HEK293 (cell line): ENCODE data around the gene AK6.

Source experiments
- CTCF ChIA-PET: fragments of 350-600 bp; formaldehyde crosslinking; extraction: SDS; loops from one replicate; lab custom pipeline; 2021; ENCODE audit warnings: antibody characterized with exemption; lab: Yijun Ruan, JAX
- POLR2A ChIA-PET: fragments of 300-600 bp; formaldehyde crosslinking; extraction: SDS; loops from one replicate; lab custom pipeline; 2020; ENCODE audit warnings: antibody characterized with exemption, inconsistent platforms; lab: Yijun Ruan, JAX
- H3K27ac ChIP-seq: fragments of 200-500 bp; sonication (Bioruptor generic); 2 replicates; pipeline ENCODE4 v1.5.1; 2014; ENCODE audit warnings: low read depth, low read length, control low read depth, inconsistent platforms; ENCODE audit errors: extremely low read depth
- H3K36me3 ChIP-seq, 2 experiments: fragments of 200-500 bp in 1 of 2; sonication (Bioruptor generic) in 1 of 2; 1 replicate in 1 of 2; 2 replicates in 1 of 2; pipeline ENCODE4 v1.5.1; 2014 to 2017; ENCODE audit warnings: inconsistent platforms in 2 of 2, low read length in 2 of 2; ENCODE audit not compliant: control insufficient read depth in 2 of 2, insufficient read depth in 1 of 2
- H3K4me1 ChIP-seq: fragments of 200-500 bp; sonication (Bioruptor generic); 2 replicates; pipeline ENCODE4 v1.5.1; 2014; ENCODE audit warnings: mild to moderate bottlenecking, low read length, inconsistent platforms; ENCODE audit not compliant: control insufficient read depth, insufficient read depth
- H3K4me3 ChIP-seq: 2 replicates; pipeline ENCODE4 v1.5.1; 2011; ENCODE audit warnings: low read depth, mild to moderate bottlenecking, control low read depth, low read length, moderate library complexity
- H3K9me3 ChIP-seq: fragments of 200-500 bp; sonication (Bioruptor generic); 2 replicates; pipeline ENCODE4 v1.5.1; 2014; ENCODE audit warnings: low read depth, low read length, inconsistent platforms; ENCODE audit not compliant: control insufficient read depth, insufficient read depth
- BCL11A ChIP-seq: fragments of 450-650 bp; formaldehyde crosslinking; IDR thresholded peaks from 2 replicates; pipeline ENCODE4 v1.5.1; 2016; ENCODE audit warnings: low read depth, missing biosample characterization, missing genetic modification characterization
- EGR2 ChIP-seq: fragments of 450-650 bp; formaldehyde crosslinking; IDR thresholded peaks from 2 replicates; pipeline ENCODE4 v1.5.1; 2016; ENCODE audit warnings: low read depth, missing biosample characterization, missing genetic modification characterization
- FEZF1 ChIP-seq: fragments of 450-650 bp; formaldehyde crosslinking; IDR thresholded peaks from 2 replicates; pipeline ENCODE4 v1.5.1; 2016; ENCODE audit warnings: missing biosample characterization, missing genetic modification characterization
- GLIS2 ChIP-seq: fragments of 450-650 bp; formaldehyde crosslinking; IDR thresholded peaks from 2 replicates; pipeline ENCODE4 v1.5.1; 2016; ENCODE audit warnings: missing biosample characterization, missing genetic modification characterization
- SCRT1 ChIP-seq: fragments of 450-650 bp; formaldehyde crosslinking; IDR thresholded peaks from 2 replicates; pipeline ENCODE4 v1.5.1; 2016; ENCODE audit warnings: missing biosample characterization, missing genetic modification characterization, borderline replicate concordance
- SCRT2 ChIP-seq: fragments of 450-650 bp; formaldehyde crosslinking; IDR thresholded peaks from 2 replicates; pipeline ENCODE4 v1.5.1; 2016; ENCODE audit warnings: missing biosample characterization, missing genetic modification characterization
- SP7 ChIP-seq: fragments of 450-650 bp; formaldehyde crosslinking; IDR thresholded peaks from 2 replicates; pipeline ENCODE4 v1.5.1; 2016; ENCODE audit warnings: missing biosample characterization, missing genetic modification characterization
- ZEB2 ChIP-seq: fragments of 450-650 bp; formaldehyde crosslinking; IDR thresholded peaks from 2 replicates; pipeline ENCODE4 v1.5.1; 2016; ENCODE audit warnings: missing biosample characterization, missing genetic modification characterization
- ZFHX2 ChIP-seq: fragments of 450-650 bp; formaldehyde crosslinking; conservative IDR thresholded peaks from 2 replicates; pipeline ENCODE4 v1.5.1; 2016; ENCODE audit warnings: missing biosample characterization, missing genetic modification characterization
- ZFP41 ChIP-seq: fragments of 450-650 bp; formaldehyde crosslinking; IDR thresholded peaks from 2 replicates; pipeline ENCODE4 v1.5.1; 2016; ENCODE audit warnings: missing biosample characterization, missing genetic modification characterization, borderline replicate concordance
- ZNF140 ChIP-seq: fragments of 450-650 bp; formaldehyde crosslinking; IDR thresholded peaks from 2 replicates; pipeline ENCODE4 v1.5.1; 2016; ENCODE audit warnings: missing biosample characterization, missing genetic modification characterization
- ZNF157 ChIP-seq: fragments of 450-650 bp; formaldehyde crosslinking; IDR thresholded peaks from 2 replicates; pipeline ENCODE4 v1.5.1; 2016; ENCODE audit warnings: missing biosample characterization, missing genetic modification characterization
- ZNF350 ChIP-seq: fragments of 450-650 bp; formaldehyde crosslinking; IDR thresholded peaks from 2 replicates; pipeline ENCODE4 v1.5.0; 2017; ENCODE audit warnings: missing biosample characterization, mild to moderate bottlenecking, missing genetic modification characterization
- ZNF391 ChIP-seq: fragments of 450-650 bp; formaldehyde crosslinking; IDR thresholded peaks from 2 replicates; pipeline ENCODE4 v1.5.1; 2016; ENCODE audit warnings: low read depth, missing biosample characterization, missing genetic modification characterization, borderline replicate concordance
- ZNF473 ChIP-seq: fragments of 450-650 bp; formaldehyde crosslinking; IDR thresholded peaks from 2 replicates; pipeline ENCODE4 v1.5.1; 2017; ENCODE audit warnings: missing biosample characterization, missing genetic modification characterization
- ZNF514 ChIP-seq: fragments of 450-650 bp; formaldehyde crosslinking; IDR thresholded peaks from 2 replicates; pipeline ENCODE4 v1.5.1; 2016; ENCODE audit warnings: missing biosample characterization, missing genetic modification characterization
- ZNF549 ChIP-seq: fragments of 450-650 bp; IDR thresholded peaks from 2 replicates; pipeline ENCODE4 v1.5.1; 2018; ENCODE audit warnings: missing biosample characterization, missing genetic modification characterization, mild to moderate bottlenecking, inconsistent platforms, moderate library complexity
- ZNF558 ChIP-seq: fragments of 450-650 bp; formaldehyde crosslinking; IDR thresholded peaks from 2 replicates; pipeline ENCODE4 v1.5.1; 2016; ENCODE audit warnings: missing biosample characterization, missing genetic modification characterization
- ZNF621 ChIP-seq: fragments of 450-650 bp; formaldehyde crosslinking; IDR thresholded peaks from 2 replicates; pipeline ENCODE4 v1.5.1; 2017; ENCODE audit warnings: missing biosample characterization, missing genetic modification characterization
- ZNF626 ChIP-seq: fragments of 450-650 bp; sonication (Bioruptor Pico); formaldehyde crosslinking; IDR thresholded peaks from 2 replicates; pipeline ENCODE4 v1.5.1; 2018; ENCODE audit warnings: missing biosample characterization, missing genetic modification characterization, inconsistent platforms
- ZNF707 ChIP-seq: fragments of 450-650 bp; formaldehyde crosslinking; IDR thresholded peaks from 2 replicates; pipeline ENCODE4 v1.5.1; 2016; ENCODE audit warnings: missing biosample characterization, missing genetic modification characterization
- ZNF768 ChIP-seq: fragments of 450-650 bp; formaldehyde crosslinking; IDR thresholded peaks from 2 replicates; pipeline ENCODE4 v1.5.1; 2018; ENCODE audit warnings: missing biosample characterization, mild to moderate bottlenecking, missing genetic modification characterization
- TF ChIP-seq, protein P1 (sequence below): fragments of 450-650 bp; formaldehyde crosslinking; IDR thresholded peaks from 2 replicates; pipeline ENCODE4 v1.5.1; 2016; ENCODE audit warnings: missing biosample characterization, missing genetic modification characterization
- TF ChIP-seq, protein P2 (sequence below): fragments of 450-650 bp; formaldehyde crosslinking; IDR thresholded peaks from 2 replicates; pipeline ENCODE4 v1.5.1; 2017; ENCODE audit warnings: missing biosample characterization, missing genetic modification characterization
- TF ChIP-seq, protein P3 (sequence below): fragments of 450-650 bp; formaldehyde crosslinking; IDR thresholded peaks from 2 replicates; pipeline ENCODE4 v1.5.1; 2016; ENCODE audit warnings: missing biosample characterization, missing genetic modification characterization
- TF ChIP-seq, protein P4 (sequence below): fragments of 450-650 bp; formaldehyde crosslinking; optimal IDR thresholded peaks from 2 replicates; pipeline ENCODE3; 2016; ENCODE audit warnings: missing biosample characterization, mild to moderate bottlenecking, missing genetic modification characterization

AK6 gene

DNA sequence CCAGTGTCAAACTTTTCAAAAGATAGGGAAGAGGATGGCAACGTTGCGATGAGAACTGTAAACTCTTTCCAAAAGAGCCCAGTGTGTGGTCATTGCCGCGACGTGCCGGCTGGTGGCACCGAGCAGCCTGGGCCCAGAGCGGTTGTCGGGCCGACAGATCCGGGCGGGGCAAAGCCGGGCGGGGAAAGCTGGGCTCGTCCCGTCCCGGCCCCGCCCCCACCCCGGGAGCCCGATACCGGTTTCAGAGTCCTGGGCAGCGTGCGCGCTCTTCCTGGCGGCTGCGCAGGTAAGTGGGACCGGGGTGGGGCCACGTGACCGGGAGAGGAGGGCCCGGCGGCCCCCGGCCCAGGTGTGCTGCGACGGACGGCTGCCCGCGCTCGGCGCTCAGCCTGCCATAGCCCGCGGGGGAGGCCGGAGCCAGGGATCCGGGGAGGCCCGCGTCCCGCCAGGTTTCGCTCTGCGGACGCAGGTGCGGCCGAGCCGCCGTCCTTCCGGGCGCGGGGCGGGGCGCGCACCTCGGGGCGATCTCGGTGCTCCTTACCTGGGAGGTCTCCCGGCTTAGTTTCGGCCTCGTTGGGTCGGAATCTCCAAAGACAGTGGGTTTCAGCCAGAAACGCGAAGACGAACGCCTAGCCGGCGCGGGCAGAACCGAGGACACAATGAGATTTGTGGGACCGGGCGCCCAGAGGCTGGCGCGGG lies 45.7 kb upstream of the AK6 start, which contains the start of gene MARVELD2 (continued):
- TF ChIP-seq ZFP41 (tag by site-specific recombination) = no peak
- TF ChIP-seq GLIS2 = peak; percentile 60
- TF ChIP-seq EGR2 (tag by site-specific recombination) = no peak
- TF ChIP-seq, protein P1, sequence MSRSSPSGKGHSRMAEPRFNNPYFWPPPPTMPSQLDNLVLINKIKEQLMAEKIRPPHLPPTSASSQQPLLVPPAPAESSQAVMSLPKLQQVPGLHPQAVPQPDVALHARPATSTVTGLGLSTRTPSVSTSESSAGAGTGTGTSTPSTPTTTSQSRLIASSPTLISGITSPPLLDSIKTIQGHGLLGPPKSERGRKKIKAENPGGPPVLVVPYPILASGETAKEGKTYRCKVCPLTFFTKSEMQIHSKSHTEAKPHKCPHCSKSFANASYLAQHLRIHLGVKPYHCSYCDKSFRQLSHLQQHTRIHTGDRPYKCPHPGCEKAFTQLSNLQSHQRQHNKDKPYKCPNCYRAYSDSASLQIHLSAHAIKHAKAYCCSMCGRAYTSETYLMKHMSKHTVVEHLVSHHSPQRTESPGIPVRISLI = no peak
- no peak for TF ChIP-seq ZNF350
- TF ChIP-seq, protein P2, sequence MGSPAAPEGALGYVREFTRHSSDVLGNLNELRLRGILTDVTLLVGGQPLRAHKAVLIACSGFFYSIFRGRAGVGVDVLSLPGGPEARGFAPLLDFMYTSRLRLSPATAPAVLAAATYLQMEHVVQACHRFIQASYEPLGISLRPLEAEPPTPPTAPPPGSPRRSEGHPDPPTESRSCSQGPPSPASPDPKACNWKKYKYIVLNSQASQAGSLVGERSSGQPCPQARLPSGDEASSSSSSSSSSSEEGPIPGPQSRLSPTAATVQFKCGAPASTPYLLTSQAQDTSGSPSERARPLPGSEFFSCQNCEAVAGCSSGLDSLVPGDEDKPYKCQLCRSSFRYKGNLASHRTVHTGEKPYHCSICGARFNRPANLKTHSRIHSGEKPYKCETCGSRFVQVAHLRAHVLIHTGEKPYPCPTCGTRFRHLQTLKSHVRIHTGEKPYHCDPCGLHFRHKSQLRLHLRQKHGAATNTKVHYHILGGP (tag by site-specific recombination) = no peak
- TF ChIP-seq ZNF626 (tag by site-specific recombination) = no peak
- TF ChIP-seq, protein P3, sequence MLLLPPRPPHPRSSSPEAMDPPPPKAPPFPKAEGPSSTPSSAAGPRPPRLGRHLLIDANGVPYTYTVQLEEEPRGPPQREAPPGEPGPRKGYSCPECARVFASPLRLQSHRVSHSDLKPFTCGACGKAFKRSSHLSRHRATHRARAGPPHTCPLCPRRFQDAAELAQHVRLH = no peak
- no peak for TF ChIP-seq ZNF140 (tag by site-specific recombination)
- no peak for TF ChIP-seq BCL11A
- no peak for TF ChIP-seq ZNF768 (tag by site-specific recombination)
- TF ChIP-seq ZNF157 (tag by site-specific recombination) = no peak
- no peak for TF ChIP-seq FEZF1 (tag by site-specific recombination)
- no peak for TF ChIP-seq ZNF621 (tag by site-specific recombination)
- peak; percentile 72 for TF ChIP-seq ZNF549
- no peak for TF ChIP-seq ZNF514 (tag by site-specific recombination)
- no peak for TF ChIP-seq ZNF558 (tag by site-specific recombination)

DNA sequence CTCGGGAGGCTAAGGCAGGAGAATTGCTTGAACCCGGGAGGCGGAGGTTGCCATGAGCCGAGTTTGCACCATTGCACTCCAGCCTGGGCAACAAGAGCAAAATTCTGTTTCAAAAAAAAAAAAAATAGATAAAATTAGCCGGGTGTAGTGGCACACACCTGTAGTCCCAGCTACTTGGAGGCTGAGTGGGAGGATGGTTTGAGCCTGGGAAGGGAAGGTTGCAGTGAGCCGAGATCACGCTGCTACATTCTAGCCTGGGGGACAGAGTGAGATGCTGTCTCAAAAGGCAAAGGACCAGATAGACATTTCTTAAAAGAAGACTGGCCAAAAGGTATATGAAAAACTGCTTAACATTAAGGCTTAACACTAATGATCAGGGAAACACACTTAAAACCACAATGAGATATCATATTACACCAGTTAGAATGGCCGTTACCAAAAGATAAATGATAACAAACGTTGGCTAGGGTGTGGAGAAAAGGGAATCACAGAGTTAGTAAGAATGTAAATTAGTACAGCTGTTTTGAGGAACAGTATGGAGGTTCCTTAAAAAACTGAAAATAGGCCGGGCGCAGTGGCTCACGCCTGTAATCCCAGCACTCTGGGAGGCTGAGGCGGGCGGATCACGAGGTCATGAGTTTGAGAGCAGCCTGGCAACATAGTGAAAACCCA lies 35.5 kb upstream of the AK6 start:
- Histone ChIP-seq H3K27ac (no peak overlapping the region), H3K36me3 (peaks cover 24 to 37% of the 10 kb centered on the region in 2 experiments), H3K4me1 (no peaks in the 10 kb centered on the region; the same call in 1 of the 2 replicates), H3K4me3 (no peak overlapping the region), H3K9me3 (no peaks in the 10 kb centered on the region)
- POLR2A ChIA-PET = no interaction called here
- TF ChIP-seq ZNF707 (no peak), SCRT1 (tag by site-specific recombination) (0 out of 2 replicates have a peak, but pooled peaks have one; percentile 63), ZEB2 (tag by site-specific recombination) (0 out of 2 replicates have a peak, but pooled peaks have one; percentile 21), ZFHX2 (tag by site-specific recombination) (0 out of 2 replicates have a peak, but pooled peaks have one; percentile 2), ZNF391 (no peak), SCRT2 (tag by site-specific recombination) (peak; percentile 34; the same call in 1 of the 2 replicates), ZNF473 (no peak), SP7 (tag by site-specific recombination) (0 out of 2 replicates have a peak, but pooled peaks have one; percentile 25)
- TF ChIP-seq, protein P4, sequence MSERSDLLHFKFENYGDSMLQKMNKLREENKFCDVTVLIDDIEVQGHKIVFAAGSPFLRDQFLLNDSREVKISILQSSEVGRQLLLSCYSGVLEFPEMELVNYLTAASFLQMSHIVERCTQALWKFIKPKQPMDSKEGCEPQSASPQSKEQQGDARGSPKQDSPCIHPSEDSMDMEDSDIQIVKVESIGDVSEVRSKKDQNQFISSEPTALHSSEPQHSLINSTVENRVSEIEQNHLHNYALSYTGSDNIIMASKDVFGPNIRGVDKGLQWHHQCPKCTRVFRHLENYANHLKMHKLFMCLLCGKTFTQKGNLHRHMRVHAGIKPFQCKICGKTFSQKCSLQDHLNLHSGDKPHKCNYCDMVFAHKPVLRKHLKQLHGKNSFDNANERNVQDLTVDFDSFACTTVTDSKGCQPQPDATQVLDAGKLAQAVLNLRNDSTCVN (tag by site-specific recombination) = no peak
- CTCF ChIA-PET = interaction anchor here (0.6 kb wide), 1 partner anchor 125 kb away, joined by 3 read pairs; no protein-coding TSS in a partner anchor
